Measurements from ENCODE around the gene C11orf98. TPM values are rescaled to one million over a fixed set of nuclear protein-coding genes. Genes with fewer than 3 reads are reported as not detected.
"Not testable (repeated sequence)": the region's sequence is repeated elsewhere in the genome, so short reads cannot be mapped to it uniquely, and the experiment has no call there.

Gene C11orf98
- total RNA-seq, 1 donor from 2014 or later: 31.1 TPM

GRCh38 chr11:62705880-62706849 is 41.2 kb upstream of the C11orf98 start:
- H3K27me3 ChIP-seq (ENCODE audit: low read depth): no peaks in the 10 kb centered on the region
- peaks cover 20% of the 10 kb centered on the region for H3K36me3 ChIP-seq
- H3K4me1 ChIP-seq: peaks cover 53% of the 10 kb centered on the region
- H3K9me3 ChIP-seq (replicated peaks): no peaks in the 10 kb centered on the region
- TF ChIP-seq CTCF (IDR thresholded peaks at IDR 0.05; ENCODE audit: borderline replicate concordance): no peak
- peak; percentile 94 for DNase-seq
- peak overlapping the region; percentile 94 for H3K27ac ChIP-seq (replicated peaks)
- intact Hi-C loops (cut with micrococcal nuclease): no loop called here
- H3K4me3 ChIP-seq: peak overlapping the region; percentile 76

GRCh38 chr11:62705413-62705812 is 40.4 kb upstream of the C11orf98 start:
- TF ChIP-seq CTCF (IDR thresholded peaks at IDR 0.05; ENCODE audit: borderline replicate concordance): no peak
- H3K36me3 ChIP-seq: peaks cover 18% of the 10 kb centered on the region
- no peaks in the 10 kb centered on the region for H3K27me3 ChIP-seq (ENCODE audit: low read depth)
- H3K27ac ChIP-seq (replicated peaks): peak overlapping the region; percentile 94
- no peaks in the 10 kb centered on the region for H3K9me3 ChIP-seq (replicated peaks)
- H3K4me1 ChIP-seq: peaks cover 49% of the 10 kb centered on the region
- peak overlapping the region; percentile 76 for H3K4me3 ChIP-seq
- no peak for DNase-seq
- intact Hi-C loops (cut with micrococcal nuclease): no loop called here

- Histone ChIP-seq H3K36me3 (peaks cover 17% of the 10 kb centered on the region), H3K4me1 (peaks cover 37% of the 10 kb centered on the region)
- H3K4me3 ChIP-seq; DNase-seq; H3K9me3 ChIP-seq (replicated peaks); H3K27me3 ChIP-seq (ENCODE audit: low read depth); H3K27ac ChIP-seq (replicated peaks); intact Hi-C loops (cut with micrococcal nuclease): not testable (repeated sequence)
Measured at GRCh38 chr11:62703921-62704320, 38.9 kb upstream of the C11orf98 start.

- H3K27me3 ChIP-seq (ENCODE audit: low read depth): no peaks in the 10 kb centered on the region
- no peak overlapping the region for H3K4me3 ChIP-seq
- peaks cover 21% of the 10 kb centered on the region for H3K4me1 ChIP-seq
- no peak for DNase-seq
- no peak overlapping the region for H3K27ac ChIP-seq (replicated peaks)
- no peaks in the 10 kb centered on the region for H3K9me3 ChIP-seq (replicated peaks)
- H3K36me3 ChIP-seq: peaks cover 17% of the 10 kb centered on the region
- intact Hi-C loops (cut with micrococcal nuclease): no loop called here
- no peak for TF ChIP-seq CTCF (IDR thresholded peaks at IDR 0.05; ENCODE audit: borderline replicate concordance)
Measured at GRCh38 chr11:62702246-62702645, 37.2 kb upstream of the C11orf98 start.

GRCh38 chr11:62694455-62695167 is 29.6 kb upstream of the C11orf98 start:
- intact Hi-C loops (cut with micrococcal nuclease): loop anchor here (10.0 kb wide), 1 partner anchor 310 kb away; no protein-coding TSS in a partner anchor
- peaks cover 30% of the 10 kb centered on the region for H3K36me3 ChIP-seq
- peak; percentile 86 for TF ChIP-seq CTCF (IDR thresholded peaks at IDR 0.05; ENCODE audit: borderline replicate concordance)
- H3K4me1 ChIP-seq: peaks cover 24% of the 10 kb centered on the region
- H3K27me3 ChIP-seq (ENCODE audit: low read depth): no peaks in the 10 kb centered on the region
- no peak overlapping the region for H3K4me3 ChIP-seq
- H3K9me3 ChIP-seq (replicated peaks): no peaks in the 10 kb centered on the region
- peak overlapping the region; percentile 31 for H3K27ac ChIP-seq (replicated peaks)
- DNase-seq: peak; percentile 70

GRCh38 chr11:62693624-62694023 is 28.6 kb upstream of the C11orf98 start:
- not testable (repeated sequence) for H3K27ac ChIP-seq (replicated peaks); H3K4me3 ChIP-seq; DNase-seq; H3K9me3 ChIP-seq (replicated peaks); H3K27me3 ChIP-seq (ENCODE audit: low read depth)
- intact Hi-C loops (cut with micrococcal nuclease): loop anchor here (10.0 kb wide), 1 partner anchor 309 kb away; no protein-coding TSS in a partner anchor
- H3K4me1 ChIP-seq: peaks cover 31% of the 10 kb centered on the region
- H3K36me3 ChIP-seq: peaks cover 30% of the 10 kb centered on the region

All from left ventricle myocardium inferior (tissue), 1 donor.